GM12878 (cell line): ENCODE data around the gene USO1. TPM values are rescaled to one million over a fixed set of nuclear protein-coding genes. Genes with fewer than 3 reads are reported as not detected.

Experiments
- ATAC-seq: fragments of 200-7000 bp; cut with Tn5 transposase; 3 replicates; pipeline ENCODE4 v1.9.1; 2020; ENCODE audit warnings: mild to moderate bottlenecking, moderate library complexity
- BruUV-seq: library from RNA; stranded (reverse); fragments of 400-500 nt; replicated peaks from 2 replicates; lab custom pipeline; 2021; lab: Mats Ljungman, UMichigan
- CTCF ChIA-PET: fragments of 300-600 bp; sonication (Branson Sonifier 250); formaldehyde crosslinking; extraction: SDS; loops from one replicate; lab custom pipeline; 2021; ENCODE audit warnings: inconsistent platforms; lab: Yijun Ruan, JAX
- POLR2A ChIA-PET: fragments of 350-600 bp; formaldehyde crosslinking; extraction: SDS; loops from one replicate; lab custom pipeline; 2021; ENCODE audit warnings: inconsistent platforms; lab: Charles Lee
- RAD21 ChIA-PET: fragments of 300-600 bp; sonication (Branson Sonifier 250); formaldehyde crosslinking; loops from one replicate; lab custom pipeline; 2023; ENCODE audit warnings: antibody characterized with exemption; ENCODE audit not compliant: unreplicated experiment; lab: Charles Lee
- SMC1A ChIA-PET: fragments of 300-600 bp; sonication (Branson Sonifier 250); formaldehyde crosslinking; loops from one replicate; lab custom pipeline; 2023; ENCODE audit not compliant: unreplicated experiment, uncharacterized antibody; lab: Charles Lee
- DNase-seq: peaks from one replicate; pipeline ENCODE4 v3.0.0-alpha.2; 2011; ENCODE audit warnings: low read depth, low spot score
- FAIRE-seq: peaks from 3 replicates; lab custom pipeline; 2011; peaks lifted over from hg19 to GRCh38; lab: Jason Lieb, UNC
- H2AFZ ChIP-seq: 2 replicates; pipeline ENCODE4 v1.6.0; 2011; ENCODE audit warnings: low read depth, low read length, control low read depth; ENCODE audit not compliant: control insufficient read depth
- H3K27ac ChIP-seq: 2 replicates; pipeline ENCODE4 v1.5.1; 2011; ENCODE audit warnings: control low read depth; ENCODE audit not compliant: control insufficient read depth, insufficient read depth
- H3K27me3 ChIP-seq, 2 experiments: replicated peaks in 1 of 2; 2 replicates each; pipeline versions ENCODE4 v1.6.0 to v1.6.1; 2011; ENCODE audit warnings: low read length in 1 of 2; ENCODE audit not compliant: control insufficient read depth in 2 of 2, insufficient read depth in 2 of 2
- H3K36me3 ChIP-seq, 2 experiments: 2 replicates each; pipeline ENCODE4 v1.5.1; 2011; ENCODE audit warnings: low read length in 1 of 2; ENCODE audit not compliant: control insufficient read depth in 2 of 2, insufficient read depth in 2 of 2
- H3K4me1 ChIP-seq: 2 replicates; pipeline ENCODE4 v1.6.1; 2011; ENCODE audit warnings: mild to moderate bottlenecking, low read length, moderate library complexity, mixed read lengths; ENCODE audit not compliant: control insufficient read depth, insufficient read depth
- H3K4me2 ChIP-seq: 2 replicates; pipeline ENCODE4 v1.6.0; 2011; ENCODE audit warnings: control low read depth; ENCODE audit not compliant: control insufficient read depth, insufficient read depth
- H3K4me3 ChIP-seq: fragments of 200-600 bp; sonication (generic); 2 replicates; pipeline ENCODE4 v1.5.1; 2016
- H3K79me2 ChIP-seq: 2 replicates; pipeline ENCODE4 v1.6.0; 2011; ENCODE audit warnings: low read length; ENCODE audit not compliant: control insufficient read depth, insufficient read depth
- H3K9ac ChIP-seq: 2 replicates; pipeline ENCODE4 v1.8.0; 2011; ENCODE audit warnings: low read length, control low read depth, mixed read lengths; ENCODE audit not compliant: control insufficient read depth, insufficient read depth
- H3K9me3 ChIP-seq: replicated peaks from 3 replicates; pipeline ENCODE4 v1.5.1; 2011; ENCODE audit warnings: mild to moderate bottlenecking, low read length; ENCODE audit not compliant: control insufficient read depth, insufficient read depth
- H4K20me1 ChIP-seq: 2 replicates; pipeline ENCODE4 v1.6.0; 2011; ENCODE audit not compliant: control insufficient read depth, insufficient read depth
- ATF2 ChIP-seq: IDR thresholded peaks from 2 replicates; pipeline ENCODE4 v1.6.1; 2012; ENCODE audit warnings: low read length, inconsistent platforms
- CBX5 ChIP-seq: sonication (generic); IDR thresholded peaks from 2 replicates; pipeline ENCODE4 v1.6.1; 2016; ENCODE audit warnings: low read depth, moderate library complexity, mild to moderate bottlenecking, inconsistent platforms
- CHD1 ChIP-seq: IDR thresholded peaks from 2 replicates; pipeline ENCODE4 v1.6.1; 2012; ENCODE audit warnings: low read depth, low read length, improper control_type of control experiment
- CHD2 ChIP-seq: IDR thresholded peaks from 2 replicates; pipeline ENCODE4 v1.6.1; 2011; ENCODE audit warnings: low read depth, low read length, improper control_type of control experiment, borderline replicate concordance
- ELK1 ChIP-seq: IDR thresholded peaks from 2 replicates; pipeline ENCODE4 v1.6.1; 2012; ENCODE audit warnings: low read depth, low read length, improper control_type of control experiment
- EZH2 ChIP-seq: IDR thresholded peaks from 2 replicates; pipeline ENCODE4 v1.6.1; 2012; ENCODE audit warnings: low read depth, mild to moderate bottlenecking, control low read depth, inconsistent platforms, low read length, borderline replicate concordance; ENCODE audit not compliant: control insufficient read depth
- IRF5 ChIP-seq: fragments of 450-650 bp; IDR thresholded peaks from 2 replicates; pipeline ENCODE4 v1.6.1; 2017; ENCODE audit warnings: borderline replicate concordance
- JUNB ChIP-seq: IDR thresholded peaks from 2 replicates; pipeline ENCODE4 v1.6.1; 2016; ENCODE audit warnings: antibody characterized with exemption, mild to moderate bottlenecking
- NR2C1 ChIP-seq: fragments of 450-650 bp; IDR thresholded peaks from 2 replicates; pipeline ENCODE4 v1.6.1; 2017; ENCODE audit warnings: antibody characterized with exemption, mild to moderate bottlenecking, moderate library complexity
- NRF1 ChIP-seq: conservative IDR thresholded peaks from 2 replicates; pipeline ENCODE4 v1.6.1; 2011; ENCODE audit warnings: mild to moderate bottlenecking, low read depth, low read length, improper control_type of control experiment
- PAX8 ChIP-seq: fragments of 450-650 bp; IDR thresholded peaks from 2 replicates; pipeline ENCODE4 v1.6.1; 2017; ENCODE audit warnings: mild to moderate bottlenecking, moderate library complexity
- RBBP5 ChIP-seq: fragments of 200-600 bp; sonication (generic); conservative IDR thresholded peaks from 2 replicates; pipeline ENCODE4 v1.6.1; 2016
- RFX5 ChIP-seq: IDR thresholded peaks from 2 replicates; pipeline ENCODE4 v1.6.1; 2011; ENCODE audit warnings: low read depth, low read length, improper control_type of control experiment
- SMAD1 ChIP-seq: fragments of 450-650 bp; IDR thresholded peaks from 2 replicates; pipeline ENCODE4 v1.6.1; 2018; ENCODE audit warnings: mild to moderate bottlenecking, low read depth; ENCODE audit not compliant: partially characterized antibody
- SPI1 ChIP-seq: IDR thresholded peaks from 2 replicates; pipeline ENCODE4 v1.6.1; 2011; ENCODE audit warnings: low read depth, mild to moderate bottlenecking, low read length, moderate library complexity, borderline replicate concordance; ENCODE audit not compliant: insufficient read depth
- TCF7 ChIP-seq: IDR thresholded peaks from 2 replicates; pipeline ENCODE4 v1.6.1; 2014; ENCODE audit warnings: antibody characterized with exemption, borderline replicate concordance
- WGBS: methylation state at CpG from one replicate; pipeline ENCODE4 v1.1.6; 2016; ENCODE audit warnings: low lambda C conversion rate; ENCODE audit not compliant: insufficient replicate concordance, insufficient coverage; ENCODE audit errors: missing lambda C conversion rate; 5-methylcytosine and 5-hydroxymethylcytosine counted together
- in situ Hi-C: fragments of 300-500 bp; cut with MboI; formaldehyde crosslinking; loops from 9 replicates; pipeline ENCODE4 v1.14.3; 2018; ENCODE audit warnings: mixed read lengths
- intact Hi-C: fragments of 100-400 bp; cut with micrococcal nuclease; formaldehyde crosslinking; loops from one replicate; pipeline ENCODE4 v1.14.2; 2022; ENCODE audit not compliant: unreplicated experiment
- polyA plus RNA-seq, 11 experiments: library from polyadenylated mRNA; depleted of rRNA in 4 of 11; unstranded in 6 of 11; stranded (reverse) in 5 of 11; fragments of >200 nt; fragmentation: Nextera tagmentation in 4 of 11; fragmentation: Illumina TruSeq in 1 of 11; extraction: Ambion mirVana in 4 of 11; extraction: Trizol in 1 of 11; gene quantifications; 1 replicate in 1 of 11; 2 replicates in 10 of 11; pipeline versions ENCODE4 v1.2.1 to v1.2.3, GENCODE V29; 2011 to 2016; ENCODE audit warnings: inconsistent platforms in 2 of 11, missing spikeins in 2 of 11, low read depth in 1 of 11
- total RNA-seq, 4 experiments: library from RNA; depleted of rRNA in 3 of 4; stranded (reverse); fragments of >200 nt in 3 of 4; fragmentation: Illumina TruSeq in 1 of 4; extraction: Trizol in 1 of 4; gene quantifications; 2 replicates each; pipeline versions ENCODE4 v1.2.1 to v1.2.3, GENCODE V29; 2013 to 2021

Gene USO1
- total and polyA plus RNA-seq, 10 of the 15 experiments (the other 5 are each of a cell fraction or from before 2014, with no cell fraction given): 19.4 to 79.7 (median 59.6) TPM

GRCh38 chr4:75849461-75849860 lies 125.1 kb downstream of the USO1 start (continued):
- TF ChIP-seq NRF1 (no peak), ELK1 (no peak), IRF5 (no peak), CHD1 (no peak), CBX5 (no peak), JUNB (no peak), EZH2 (no peak)

GRCh38 chr4:75858721-75859120 lies 134.3 kb downstream of the USO1 start:
- Histone ChIP-seq H3K4me2 (no peak overlapping the region), H3K36me3 (no peaks in the 10 kb centered on the region), H3K4me3 (no peak overlapping the region), H4K20me1 (no peaks in the 10 kb centered on the region)
- no peak for TF ChIP-seq NR2C1
- TF ChIP-seq SPI1: no peak
- TF ChIP-seq RBBP5: no peak
- no peak for TF ChIP-seq ELK1
- TF ChIP-seq SMAD1: no peak
- no peak for TF ChIP-seq TCF7
- no peak for TF ChIP-seq CHD2
- no peak for TF ChIP-seq PAX8
- no peak for TF ChIP-seq ATF2
- no peak for TF ChIP-seq RFX5
- TF ChIP-seq, all 136 proteins: peak for 0
- FAIRE-seq: no peak
- SMC1A ChIA-PET: interaction anchor here (0.7 kb wide), 1 partner anchor 515 kb away, joined by 3 read pairs; no protein-coding TSS in a partner anchor
- RAD21 ChIA-PET: interaction anchor here (0.7 kb wide), 1 partner anchor 289 kb away, joined by 3 read pairs; no protein-coding TSS in a partner anchor
- in situ Hi-C loops: no loop called here
- H3K9ac ChIP-seq: no peak overlapping the region
- CTCF ChIA-PET: no interaction called here
- no peak for ATAC-seq
- H3K79me2 ChIP-seq: no peaks in the 10 kb centered on the region
- no peak overlapping the region for H2AFZ ChIP-seq
- POLR2A ChIA-PET: no interaction called here
- no peaks in the 10 kb centered on the region for H3K9me3 ChIP-seq
- no peak for DNase-seq
- H3K27me3 ChIP-seq: no peaks in the 10 kb centered on the region
- intact Hi-C loops: no loop called here
- WGBS: 6% methylated on average over 1 of the region's 1 CpG
- BruUV-seq: no TSS peak
- H3K4me1 ChIP-seq: no peaks in the 10 kb centered on the region
- no peak overlapping the region for H3K27ac ChIP-seq
